IMR-90 (cell line): ENCODE measurements around the gene NENF. TPM values are rescaled to one million over a fixed set of nuclear protein-coding genes. Genes with fewer than 3 reads are reported as not detected.
A peak's percentile ranks its signal among the peaks of the same experiment; 100 is the strongest.

Experiments
- ATAC-seq: fragments of 200-7000 bp; cut with Tn5 transposase; 2 replicates; pipeline ENCODE4 v1.9.1; 2020; ENCODE audit warnings: low read depth, mild to moderate bottlenecking, moderate library complexity
- BruUV-seq: library from RNA; stranded (reverse); fragments of 400-500 nt; replicated peaks from 2 replicates; lab custom pipeline; 2021; lab: Mats Ljungman, UMichigan
- CTCF ChIA-PET: fragments of 300-600 bp; formaldehyde crosslinking; extraction: SDS; loops from one replicate; lab custom pipeline; 2021; ENCODE audit warnings: antibody characterized with exemption; lab: Yijun Ruan, JAX
- POLR2A ChIA-PET: fragments of 300-600 bp; sonication (Branson Sonifier 250); formaldehyde crosslinking; loops from one replicate; lab custom pipeline; 2022; ENCODE audit warnings: antibody characterized with exemption; ENCODE audit not compliant: unreplicated experiment; lab: Charles Lee
- DNase-seq: peaks from one replicate; pipeline ENCODE4 v3.0.0; 2013
- H2AFZ ChIP-seq: replicated peaks from 2 replicates; pipeline ENCODE3; 2013; ENCODE audit warnings: low read length, mild to moderate bottlenecking; ENCODE audit not compliant: poor library complexity
- H2AK5ac ChIP-seq: 2 replicates; pipeline ENCODE4 v1.6.1; 2013; ENCODE audit warnings: low read depth, low read length, inconsistent platforms
- H2AK9ac ChIP-seq: replicated peaks from 2 replicates; pipeline ENCODE3; 2013; ENCODE audit warnings: mild to moderate bottlenecking, low read depth, low read length, moderate library complexity; ENCODE audit not compliant: poor library complexity
- H2BK120ac ChIP-seq: 2 replicates; pipeline ENCODE4 v1.6.1; 2013; ENCODE audit warnings: low read depth, low read length, inconsistent platforms
- H2BK15ac ChIP-seq: 3 replicates; pipeline ENCODE4 v1.6.1; 2013; ENCODE audit warnings: low read depth, low read length, inconsistent platforms
- H2BK20ac ChIP-seq: 2 replicates; pipeline ENCODE4 v1.6.1; 2013; ENCODE audit warnings: low read depth, mild to moderate bottlenecking, inconsistent platforms, low read length, moderate library complexity
- H2BK5ac ChIP-seq: 2 replicates; pipeline ENCODE4 v1.6.1; 2013; ENCODE audit warnings: mild to moderate bottlenecking, low read depth, low read length, inconsistent platforms; ENCODE audit not compliant: poor library complexity, severe bottlenecking
- H3K14ac ChIP-seq: replicated peaks from 2 replicates; pipeline ENCODE4 v1.6.1; 2013; ENCODE audit warnings: low read depth, low read length, inconsistent platforms
- H3K18ac ChIP-seq: 2 replicates; pipeline ENCODE4 v1.6.1; 2013; ENCODE audit warnings: low read depth, low read length, control low read depth
- H3K23ac ChIP-seq: 2 replicates; pipeline ENCODE4 v1.6.1; 2013; ENCODE audit warnings: low read depth, low read length, inconsistent platforms
- H3K27ac ChIP-seq: 2 replicates; pipeline ENCODE4 v1.5.1; 2013; ENCODE audit warnings: mild to moderate bottlenecking, control low read depth, low read length; ENCODE audit not compliant: insufficient read depth
- H3K27me3 ChIP-seq: 2 replicates; pipeline ENCODE4 v1.6.1; 2013; ENCODE audit warnings: low read length; ENCODE audit not compliant: control insufficient read depth, insufficient read depth
- H3K36me3 ChIP-seq: 2 replicates; pipeline ENCODE4 v1.6.1; 2013; ENCODE audit warnings: low read length, mixed read lengths; ENCODE audit not compliant: control insufficient read depth, insufficient read depth
- H3K4ac ChIP-seq: 2 replicates; pipeline ENCODE4 v1.6.1; 2013; ENCODE audit warnings: low read depth, low read length, inconsistent platforms
- H3K4me1 ChIP-seq: 2 replicates; pipeline ENCODE4 v1.6.1; 2013; ENCODE audit warnings: low read length, mixed read lengths; ENCODE audit not compliant: control insufficient read depth, insufficient read depth
- H3K4me2 ChIP-seq: 2 replicates; pipeline ENCODE4 v1.6.1; 2013; ENCODE audit warnings: low read depth, mild to moderate bottlenecking, control low read depth, low read length, moderate library complexity
- H3K4me3 ChIP-seq: 2 replicates; pipeline ENCODE4 v1.5.1; 2013; ENCODE audit warnings: low read depth, mild to moderate bottlenecking, control low read depth, low read length, moderate library complexity; ENCODE audit not compliant: insufficient read depth
- H3K56ac ChIP-seq: 2 replicates; pipeline ENCODE4 v1.6.1; 2013; ENCODE audit warnings: low read length, inconsistent platforms; ENCODE audit not compliant: insufficient read depth; ENCODE audit errors: extremely low read depth
- H3K79me1 ChIP-seq, 2 experiments: 2 replicates each; pipeline ENCODE4 v1.6.1; 2013; ENCODE audit warnings: low read length in 2 of 2, inconsistent platforms in 1 of 2, low read depth in 1 of 2
- H3K9ac ChIP-seq: 2 replicates; pipeline ENCODE4 v1.6.1; 2013; ENCODE audit warnings: low read depth, low read length, control low read depth
- H3K9me1 ChIP-seq: 2 replicates; pipeline ENCODE4 v1.6.1; 2013; ENCODE audit warnings: low read length, inconsistent platforms; ENCODE audit not compliant: insufficient read depth
- H3K9me3 ChIP-seq: 2 replicates; pipeline ENCODE4 v1.6.1; 2013; ENCODE audit warnings: low read length; ENCODE audit not compliant: control insufficient read depth, insufficient read depth
- H4K20me1 ChIP-seq: 2 replicates; pipeline ENCODE4 v1.6.1; 2013; ENCODE audit warnings: low read length, inconsistent platforms; ENCODE audit not compliant: insufficient read depth
- H4K5ac ChIP-seq: 2 replicates; pipeline ENCODE4 v1.6.1; 2013; ENCODE audit warnings: mild to moderate bottlenecking, low read depth, low read length, control low read depth
- H4K8ac ChIP-seq, 2 experiments: 2 replicates each; pipeline ENCODE4 v1.6.1; 2013; ENCODE audit warnings: low read depth in 2 of 2, low read length in 2 of 2, control low read depth in 1 of 2, inconsistent platforms in 1 of 2
- H4K91ac ChIP-seq: 2 replicates; pipeline ENCODE4 v1.6.1; 2013; ENCODE audit warnings: low read depth, low read length, inconsistent platforms; ENCODE audit not compliant: insufficient read depth
- BHLHE40 ChIP-seq: fragments of 150-350 bp; IDR thresholded peaks from 2 replicates; pipeline ENCODE4 v1.6.1; 2016; ENCODE audit warnings: mild to moderate bottlenecking, low read depth, low read length
- CEBPB ChIP-seq: IDR thresholded peaks from 2 replicates; pipeline ENCODE4 v1.6.1; 2012; ENCODE audit warnings: low read depth, low read length, improper control_type of control experiment
- CHD1 ChIP-seq: IDR thresholded peaks from 2 replicates; pipeline ENCODE4 v1.6.1; 2012; ENCODE audit warnings: low read depth, low read length, improper control_type of control experiment
- FOS ChIP-seq: fragments of 150-350 bp; IDR thresholded peaks from 2 replicates; pipeline ENCODE4 v1.6.1; 2016; ENCODE audit warnings: low read depth, low read length
- MAFK ChIP-seq: IDR thresholded peaks from 2 replicates; pipeline ENCODE4 v1.6.1; 2012; ENCODE audit warnings: low read depth, low read length, improper control_type of control experiment
- MAZ ChIP-seq: IDR thresholded peaks from 2 replicates; pipeline ENCODE4 v1.6.1; 2012; ENCODE audit warnings: low read depth, mild to moderate bottlenecking, low read length, improper control_type of control experiment, moderate library complexity, borderline replicate concordance
- MXI1 ChIP-seq: IDR thresholded peaks from 2 replicates; pipeline ENCODE4 v1.6.1; 2012; ENCODE audit warnings: low read depth, mild to moderate bottlenecking, low read length, moderate library complexity, borderline replicate concordance
- NFE2L2 ChIP-seq: fragments of 150-350 bp; IDR thresholded peaks from 2 replicates; pipeline ENCODE4 v1.6.1; 2016; ENCODE audit warnings: low read depth, mild to moderate bottlenecking, low read length
- RAD21 ChIP-seq: IDR thresholded peaks from 2 replicates; pipeline ENCODE4 v1.6.1; 2012; ENCODE audit warnings: low read length, improper control_type of control experiment
- RCOR1 ChIP-seq: IDR thresholded peaks from 2 replicates; pipeline ENCODE4 v1.6.1; 2012; ENCODE audit warnings: mild to moderate bottlenecking, low read length, improper control_type of control experiment; ENCODE audit not compliant: insufficient replicate concordance
- WGBS, 2 experiments: methylation state at CpG; one replicate each; pipeline versions ENCODE4 v1.1.5 to v1.1.7; 2013; ENCODE audit warnings: missing lambda C conversion rate in 2 of 2; ENCODE audit not compliant: insufficient read length in 1 of 2; ENCODE audit errors: extremely low coverage in 2 of 2; 5-methylcytosine and 5-hydroxymethylcytosine counted together
- dilution Hi-C: fragments of 300-500 bp; cut with HindIII; formaldehyde crosslinking; loops from one replicate; pipeline ENCODE4 v1.14.3; 2018; ENCODE audit warnings: low sequenced_read_pairs; ENCODE audit not compliant: unreplicated experiment
- in situ Hi-C: fragments of 300-500 bp; cut with MboI; formaldehyde crosslinking; loops from 3 replicates; pipeline ENCODE4 v1.14.3; 2019; ENCODE audit warnings: low sequenced_read_pairs, inconsistent platforms, mixed read lengths
- intact Hi-C: fragments of 100-400 bp; cut with micrococcal nuclease; formaldehyde crosslinking; loops from 2 replicates; pipeline ENCODE4 v1.10.0; 2022
- polyA plus RNA-seq, 3 experiments: library from polyadenylated mRNA; depleted of rRNA; stranded (reverse); fragments of >200 nt; gene quantifications; 2 replicates each; pipeline ENCODE4 v1.2.3, GENCODE V29; 2012; ENCODE audit warnings: low replicate concordance in 1 of 3
- total RNA-seq: library from RNA; depleted of rRNA; stranded (reverse); fragments of >200 nt; gene quantifications from 2 replicates; pipeline ENCODE4 v1.2.3, GENCODE V29; 2012

The NENF gene
- total and polyA plus RNA-seq, 2 of the 4 experiments (the other 2 are of a cell fraction), result 16.0 to 40.4 TPM

DNA sequence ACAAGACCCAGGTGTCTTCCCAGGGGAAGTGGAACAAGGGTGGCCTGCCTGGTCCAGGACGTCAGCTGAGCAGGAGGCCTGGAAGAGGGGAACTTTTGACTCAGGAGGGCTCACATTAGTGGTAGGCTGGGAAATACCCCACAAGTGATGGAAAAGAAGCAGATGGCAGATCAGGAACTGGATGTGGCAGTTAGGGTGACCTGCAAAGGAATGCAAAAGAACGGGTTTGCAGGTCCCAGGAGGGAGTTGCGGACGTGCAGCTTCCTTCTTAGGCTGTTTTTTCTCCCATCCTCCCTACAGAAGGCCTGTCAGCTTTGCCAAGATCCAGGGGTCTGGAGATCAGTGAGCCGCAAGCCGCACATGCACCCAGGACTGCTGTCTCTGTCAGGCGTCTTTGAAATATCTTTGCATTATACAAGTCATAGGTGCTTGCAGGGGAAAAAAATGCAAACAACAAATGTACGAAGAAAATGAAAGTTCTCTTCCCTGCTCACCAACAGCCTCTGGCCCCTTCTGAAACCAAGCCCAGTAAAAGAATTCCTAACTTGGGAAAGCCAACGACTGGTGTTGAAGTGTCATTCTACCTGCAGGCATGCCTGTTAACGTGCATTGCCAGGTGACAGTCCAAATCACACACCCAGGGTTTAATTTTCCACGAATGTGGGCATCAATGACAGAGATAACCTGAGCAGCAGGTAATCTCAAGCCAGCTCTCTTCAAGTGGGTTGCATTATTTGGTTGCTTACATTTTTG, 34.4 kb downstream of the NENF start:
- Histone ChIP-seq H3K23ac (no peak overlapping the region), H4K20me1 (no peaks in the 10 kb centered on the region), H3K79me1 (no peaks in the 10 kb centered on the region), H4K8ac (no peak overlapping the region), H2AK5ac (no peak overlapping the region), H3K27ac (no peak overlapping the region), H4K5ac (no peak overlapping the region), H2BK15ac (no peak overlapping the region), H3K4me1 (0 out of 2 replicates have a peak, but pooled peaks cover 1% of the 10 kb centered on the region), H3K4ac (no peak overlapping the region), H3K18ac (no peak overlapping the region), H3K27me3 (peaks cover 8% of the 10 kb centered on the region; the same call in 1 of the 2 replicates), H2BK120ac (no peak overlapping the region), H2BK5ac (no peak overlapping the region), H3K14ac (no peak overlapping the region), H3K4me3 (no peak overlapping the region), H3K9me3 (no peaks in the 10 kb centered on the region), H2AFZ (peak overlapping the region; percentile 46), H3K56ac (no peak overlapping the region), H4K91ac (no peak overlapping the region), H3K4me2 (no peak overlapping the region), H3K9ac (no peak overlapping the region), H2AK9ac (no peak overlapping the region), H3K9me1 (peaks cover 7% of the 10 kb centered on the region; the same call in 1 of the 2 replicates), H2BK20ac (no peak overlapping the region), H3K36me3 (no peaks in the 10 kb centered on the region)
- intact Hi-C loops (no loop called here), in situ Hi-C loops (no loop called here), dilution Hi-C loops (no loop called here)
- TF ChIP-seq RAD21 (no peak), BHLHE40 (no peak), CEBPB (no peak), RCOR1 (no peak), MAZ (no peak), MXI1 (no peak), MAFK (no peak), FOS (no peak), CHD1 (no peak), NFE2L2 (no peak)
- POLR2A ChIA-PET, result no interaction called here
- ATAC-seq (no peak), DNase-seq (no peak)
- CTCF ChIA-PET, result interaction anchor here (0.8 kb wide), 1 partner anchor 11 kb away, joined by 3 read pairs; no protein-coding TSS in a partner anchor
- no TSS peak for BruUV-seq
- WGBS, 2 experiments, result no CpG with 5 or more reads among the region's 11 CpGs
